GM18499 (cell line): ENCODE measurements around the gene NRGN.

Source experiments
- ATAC-seq: cut with Tn5 transposase; IDR thresholded peaks from one replicate; pipeline ENCODE4 v1.9.1; 2021; ENCODE audit warnings: moderate number of reproducible peaks; ENCODE audit not compliant: insufficient read depth, unreplicated experiment

The NRGN gene

DNA sequence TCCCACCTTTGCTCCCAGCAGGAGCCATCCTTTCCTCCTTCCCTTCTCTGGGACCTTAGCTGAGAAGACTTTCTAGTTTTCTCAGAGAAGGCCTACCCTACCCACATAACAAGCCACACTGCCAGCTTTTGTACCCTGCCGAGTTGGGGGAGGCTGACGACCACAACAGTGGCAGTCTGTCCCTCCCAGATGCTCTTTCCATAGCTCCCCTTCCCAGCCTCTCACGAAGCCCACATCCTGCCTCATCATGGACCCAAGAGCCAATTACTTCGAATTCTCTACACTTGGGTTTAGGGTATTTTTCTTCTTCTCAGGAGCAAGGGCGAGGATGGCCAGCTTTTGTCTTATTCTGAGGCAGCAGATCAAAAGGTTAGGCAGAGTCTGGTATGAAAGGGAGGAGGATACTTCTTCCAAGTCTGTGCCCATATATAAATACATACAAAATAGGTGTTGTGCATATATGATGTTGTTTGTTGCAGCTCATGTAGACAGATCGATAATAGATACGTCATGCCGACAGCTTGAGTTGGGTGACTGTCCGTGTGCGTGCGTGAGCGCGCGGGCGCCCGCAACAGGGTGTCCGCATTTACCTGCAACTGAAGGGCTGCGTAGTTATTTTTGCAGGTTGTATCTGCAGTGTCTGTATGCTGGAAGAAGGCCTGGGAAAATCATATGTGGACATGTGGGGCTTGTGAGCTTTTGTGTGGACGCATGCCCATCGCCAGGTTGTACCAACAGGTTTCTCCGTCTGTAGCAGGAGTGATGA lies 846 bp upstream of the NRGN start:
- ATAC-seq: no peak

DNA sequence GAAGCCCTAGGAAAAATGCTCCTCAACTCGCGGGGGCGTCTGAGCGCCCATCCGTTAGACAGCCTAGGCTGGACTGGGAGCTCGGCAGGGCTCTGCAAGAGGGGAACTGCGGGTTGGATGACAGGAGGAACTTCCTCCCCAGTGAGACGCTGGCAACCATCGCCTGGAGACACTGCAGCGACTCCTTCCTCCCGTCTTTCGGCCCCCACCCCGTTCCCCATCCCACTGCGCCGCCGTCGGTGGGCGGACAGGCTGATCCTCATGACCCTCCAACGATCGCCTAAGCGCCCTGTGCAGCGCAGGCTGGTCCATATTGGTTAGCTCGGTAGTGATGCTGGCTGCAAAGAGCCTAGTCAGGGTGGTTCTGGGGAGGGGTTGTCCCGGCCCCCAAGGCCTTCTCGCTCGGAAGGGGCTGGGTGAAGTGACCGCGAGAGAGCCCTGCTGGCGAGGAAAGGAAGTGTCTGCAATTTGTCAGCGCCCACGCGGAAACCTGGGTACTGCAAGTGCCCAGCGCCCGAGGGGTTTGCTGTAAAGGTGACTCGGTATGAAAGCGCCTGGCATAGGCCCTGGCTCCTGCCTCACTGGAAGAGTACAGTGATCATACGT lies 638 bp downstream of the NRGN start:
- ATAC-seq: no peak

DNA sequence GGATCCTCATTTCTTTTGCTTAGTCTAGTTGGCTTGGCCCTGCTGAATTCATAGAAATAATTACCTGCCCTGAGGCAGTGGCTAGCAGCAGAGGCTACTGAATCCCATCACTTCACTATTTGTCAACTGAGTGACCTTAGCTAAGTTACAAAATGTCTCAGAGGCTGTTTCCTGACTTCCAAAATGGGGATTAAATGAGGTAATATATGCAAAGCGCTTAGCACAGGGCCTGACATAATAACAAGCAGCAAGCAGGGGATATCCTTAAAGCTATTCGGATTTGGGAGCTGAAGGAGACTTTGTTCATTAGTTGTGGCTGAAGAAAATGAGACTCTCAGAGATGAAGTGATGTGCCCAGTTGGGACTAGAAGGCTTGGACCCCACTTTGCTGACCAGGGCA lies 2.8 kb downstream of the NRGN start:
- ATAC-seq: no peak

DNA sequence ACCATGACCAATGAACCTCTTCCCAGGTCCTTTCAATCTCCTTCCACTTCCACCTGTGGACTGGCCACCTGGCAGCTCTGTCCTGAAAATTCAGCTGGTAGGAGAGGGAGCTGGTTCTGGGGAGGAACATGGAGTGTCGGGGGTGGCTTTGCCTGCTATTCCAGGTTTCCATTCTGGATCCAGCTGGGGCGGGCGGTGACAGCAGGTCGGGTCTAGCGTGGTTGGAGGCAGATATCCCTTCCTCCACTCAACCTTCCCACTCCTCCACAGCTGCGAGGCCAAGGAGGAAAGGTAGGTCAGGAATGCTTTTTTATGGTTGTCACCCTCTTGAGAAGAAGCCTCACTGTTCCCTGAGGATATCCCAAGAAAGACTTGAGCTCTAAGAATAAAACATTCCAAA lies 3.3 kb downstream of the NRGN start:
- ATAC-seq: no peak

DNA sequence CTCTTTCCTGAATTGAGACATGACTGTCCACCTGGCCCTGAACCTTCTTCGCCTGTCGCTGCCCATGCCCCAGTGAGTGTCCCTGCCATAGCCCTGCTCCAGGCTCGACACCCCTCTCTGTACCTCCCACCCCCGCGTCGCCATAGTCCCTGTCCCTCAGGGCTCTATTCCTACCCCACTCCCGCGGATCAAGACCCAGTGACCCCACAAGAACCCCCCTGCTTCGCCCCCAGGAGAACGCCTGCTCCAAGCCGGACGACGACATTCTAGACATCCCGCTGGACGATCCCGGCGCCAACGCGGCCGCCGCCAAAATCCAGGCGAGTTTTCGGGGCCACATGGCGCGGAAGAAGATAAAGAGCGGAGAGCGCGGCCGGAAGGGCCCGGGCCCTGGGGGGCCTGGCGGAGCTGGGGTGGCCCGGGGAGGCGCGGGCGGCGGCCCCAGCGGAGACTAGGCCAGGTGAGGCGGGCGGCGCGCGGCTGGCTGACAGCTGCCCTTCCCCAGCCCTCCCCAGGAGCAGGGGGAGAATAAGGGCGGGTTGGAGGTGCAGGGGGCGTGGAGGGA lies 5.6 kb downstream of the NRGN start:
- no peak for ATAC-seq

DNA sequence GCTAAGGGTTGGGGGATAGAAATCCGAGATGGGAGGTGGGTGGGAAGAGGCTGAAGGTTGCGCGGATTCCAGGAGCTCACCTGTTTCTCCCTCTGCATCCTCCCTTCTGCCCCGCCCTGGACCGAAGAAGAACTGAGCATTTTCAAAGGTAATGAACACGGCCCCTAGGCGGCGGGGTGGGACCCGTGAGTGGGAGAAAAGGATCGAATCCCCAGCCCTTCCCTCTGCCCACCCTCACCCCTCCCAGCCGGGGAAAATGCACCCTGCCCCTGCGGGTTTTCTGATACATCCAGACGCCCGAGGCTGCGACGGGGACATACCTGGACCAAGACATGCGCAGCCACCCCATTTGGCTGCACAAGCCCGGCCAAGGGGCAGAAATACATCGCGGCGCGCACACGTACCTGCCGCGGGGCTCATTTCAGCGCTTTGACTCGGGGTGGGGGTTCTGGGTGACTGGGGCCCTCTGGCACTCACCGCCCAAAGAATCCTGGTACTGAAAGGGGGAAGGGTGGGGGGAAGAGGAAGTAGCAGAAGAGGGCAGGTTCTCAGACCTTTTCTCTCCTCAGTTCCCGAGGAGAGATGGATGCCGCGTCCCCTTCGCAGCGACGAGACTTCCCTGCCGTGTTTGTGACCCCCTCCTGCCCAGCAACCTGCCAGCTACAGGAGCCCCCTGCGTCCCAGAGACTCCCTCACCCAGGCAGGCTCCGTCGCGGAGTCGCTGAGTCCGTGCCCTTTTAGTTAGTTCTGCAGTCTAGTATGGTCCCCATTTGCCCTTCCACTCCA lies 6.3 kb downstream of the NRGN start:
- ATAC-seq: peak; percentile 0

DNA sequence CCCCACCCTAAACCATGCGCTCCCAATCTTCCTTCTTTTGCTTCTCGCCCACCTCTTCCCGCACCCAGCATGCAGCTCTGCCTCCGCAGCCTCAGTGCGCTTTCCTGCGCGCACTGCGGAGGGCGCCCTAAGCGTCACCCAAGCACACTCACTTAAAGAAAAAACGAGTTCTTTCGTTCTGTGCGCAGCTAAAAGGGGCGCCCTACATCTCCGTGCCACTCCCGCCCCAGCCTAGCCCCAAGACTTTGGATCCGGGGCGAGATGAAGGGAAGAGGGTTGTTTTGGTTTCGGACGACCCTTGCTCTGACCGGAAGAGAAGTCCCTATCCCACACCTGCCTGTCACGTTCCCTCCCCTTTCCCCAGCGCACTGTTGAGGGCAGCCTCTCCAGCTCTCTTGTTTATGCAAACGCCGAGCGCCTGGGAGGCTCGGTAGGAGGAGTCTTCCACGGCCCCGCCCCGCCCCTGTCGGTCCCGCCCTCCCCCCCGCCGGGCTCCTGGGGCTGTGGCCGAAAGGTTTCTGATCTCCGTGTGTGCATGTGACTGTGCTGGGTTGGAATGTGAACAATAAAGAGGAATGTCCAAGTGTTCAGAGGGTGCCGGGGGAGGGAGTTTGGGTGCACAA lies 7.0 kb downstream of the NRGN start:
- peak; percentile 80 for ATAC-seq

DNA sequence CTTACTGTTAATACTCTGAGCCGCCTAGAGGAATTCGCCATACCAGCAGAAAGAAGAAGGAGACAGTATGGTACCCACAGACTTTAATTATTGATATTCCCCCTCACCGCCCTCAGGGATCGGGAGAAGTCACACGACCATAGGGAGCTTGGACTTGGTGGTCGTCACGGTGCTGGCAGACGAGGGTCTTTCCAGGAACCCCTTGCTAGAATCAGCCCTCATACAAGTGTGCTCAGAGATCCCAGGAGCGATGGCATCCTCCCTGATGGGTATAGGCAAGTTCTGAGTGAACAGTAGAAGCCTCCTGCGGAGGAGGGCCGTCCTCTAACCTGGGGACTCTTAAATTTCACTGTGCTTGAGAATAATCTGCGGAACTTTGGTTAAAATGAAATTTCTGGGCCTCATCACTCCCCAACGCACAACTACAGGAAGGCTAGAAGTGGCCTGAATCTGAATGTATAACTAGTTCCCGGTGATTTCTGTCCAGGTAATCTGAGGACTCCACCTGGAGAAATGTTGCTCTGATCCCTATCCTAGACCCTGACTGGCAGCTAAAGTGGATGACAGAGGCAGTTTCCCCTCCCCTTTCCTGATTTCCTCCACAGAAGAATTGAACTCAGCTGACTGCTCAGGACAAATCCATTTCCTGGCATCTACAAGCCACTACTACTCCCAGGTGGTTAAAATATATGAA lies 7.8 kb downstream of the NRGN start:
- no peak for ATAC-seq

DNA sequence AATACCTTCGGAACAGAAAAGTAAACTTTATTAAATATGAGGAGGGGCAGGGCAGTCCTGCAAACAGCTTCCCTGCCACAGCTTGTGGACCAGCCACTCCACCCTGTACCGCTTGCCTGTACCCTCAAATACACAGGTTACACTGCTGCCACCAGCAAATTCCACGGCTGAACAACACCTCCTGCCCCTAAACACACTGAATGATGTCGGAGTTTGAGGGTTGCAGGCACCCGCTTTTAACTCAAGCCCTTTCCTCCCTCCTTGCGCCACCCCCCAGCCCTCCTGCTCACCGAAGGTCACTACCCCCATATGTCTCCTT lies 8.3 kb downstream of the NRGN start:
- no peak for ATAC-seq

DNA sequence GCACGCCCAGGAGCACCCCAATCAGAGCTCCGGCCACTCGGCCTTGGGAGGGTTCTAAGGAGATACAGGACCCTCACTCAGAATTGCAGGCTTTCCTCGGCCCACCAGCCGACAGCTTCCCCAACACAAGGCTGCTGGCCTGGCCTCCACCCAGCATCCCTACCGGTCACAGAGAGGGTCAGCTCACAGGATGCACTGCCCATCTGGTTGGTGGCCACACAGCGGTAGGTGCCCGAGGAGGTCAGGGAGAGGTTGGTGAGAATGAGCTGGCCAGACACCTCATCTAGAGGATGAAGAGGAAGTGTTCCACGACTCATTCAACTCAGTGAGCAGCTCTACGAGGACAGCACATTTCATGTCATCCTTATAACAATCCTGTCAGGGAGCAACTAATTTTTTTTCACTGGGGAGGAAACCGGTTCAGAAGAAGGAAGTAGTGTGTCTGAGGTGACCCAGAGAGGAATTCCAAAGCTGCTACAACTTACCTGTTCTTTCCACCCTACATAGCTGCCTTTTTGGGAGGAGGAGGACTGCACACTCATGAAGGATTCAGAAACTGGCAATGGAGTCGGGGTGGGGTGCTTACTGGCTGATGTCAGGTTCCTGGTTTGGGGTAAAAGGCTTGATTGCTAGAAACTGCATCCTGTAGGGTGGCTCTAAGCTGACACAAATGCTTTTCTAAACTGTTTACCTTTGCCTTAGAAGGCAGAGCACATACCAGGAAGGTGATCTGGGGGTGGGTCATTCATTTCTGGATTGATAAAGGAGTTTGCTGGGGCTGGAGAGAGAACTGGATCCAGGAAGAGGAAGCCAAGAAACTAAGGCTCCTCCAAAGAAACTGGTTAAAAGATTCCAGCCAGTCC lies 9.0 kb downstream of the NRGN start:
- no peak for ATAC-seq

DNA sequence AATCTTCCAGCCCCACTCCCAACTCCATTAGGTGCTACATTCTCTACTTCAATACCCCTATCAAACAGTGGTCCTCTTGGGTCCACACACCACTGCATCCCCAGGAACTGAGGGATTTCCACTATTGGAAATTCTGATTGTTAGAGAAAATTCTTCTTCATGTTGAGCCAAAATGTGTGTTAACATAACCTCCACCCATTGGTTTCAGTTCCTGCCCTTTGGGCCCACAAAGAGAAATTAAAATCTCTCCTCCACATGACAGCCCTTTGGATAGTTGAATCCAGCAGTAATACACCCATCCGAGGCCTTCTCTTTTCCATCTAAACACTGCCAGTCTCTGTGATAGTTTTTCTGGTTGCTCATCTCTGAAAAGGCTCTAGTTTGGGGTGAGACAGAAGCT lies 10.2 kb downstream of the NRGN start:
- ATAC-seq: no peak

DNA sequence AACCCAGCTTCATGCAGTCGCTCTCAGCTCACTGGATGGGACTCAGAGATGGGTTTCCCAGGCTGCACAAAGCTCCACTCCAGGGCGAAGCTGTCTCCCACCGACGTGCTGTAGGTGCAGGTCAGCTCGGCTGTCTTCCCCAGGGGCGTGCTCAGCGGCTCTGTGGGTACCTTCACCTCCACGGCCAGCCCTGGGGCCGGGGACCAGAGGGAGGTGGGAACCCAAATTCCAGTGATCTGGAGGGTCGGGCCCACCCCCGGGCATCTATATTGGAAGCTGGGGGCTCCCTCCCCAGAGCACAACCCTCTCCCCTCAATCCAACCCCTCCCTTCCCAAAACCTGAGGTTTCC lies 11.6 kb downstream of the NRGN start:
- ATAC-seq: no peak

DNA sequence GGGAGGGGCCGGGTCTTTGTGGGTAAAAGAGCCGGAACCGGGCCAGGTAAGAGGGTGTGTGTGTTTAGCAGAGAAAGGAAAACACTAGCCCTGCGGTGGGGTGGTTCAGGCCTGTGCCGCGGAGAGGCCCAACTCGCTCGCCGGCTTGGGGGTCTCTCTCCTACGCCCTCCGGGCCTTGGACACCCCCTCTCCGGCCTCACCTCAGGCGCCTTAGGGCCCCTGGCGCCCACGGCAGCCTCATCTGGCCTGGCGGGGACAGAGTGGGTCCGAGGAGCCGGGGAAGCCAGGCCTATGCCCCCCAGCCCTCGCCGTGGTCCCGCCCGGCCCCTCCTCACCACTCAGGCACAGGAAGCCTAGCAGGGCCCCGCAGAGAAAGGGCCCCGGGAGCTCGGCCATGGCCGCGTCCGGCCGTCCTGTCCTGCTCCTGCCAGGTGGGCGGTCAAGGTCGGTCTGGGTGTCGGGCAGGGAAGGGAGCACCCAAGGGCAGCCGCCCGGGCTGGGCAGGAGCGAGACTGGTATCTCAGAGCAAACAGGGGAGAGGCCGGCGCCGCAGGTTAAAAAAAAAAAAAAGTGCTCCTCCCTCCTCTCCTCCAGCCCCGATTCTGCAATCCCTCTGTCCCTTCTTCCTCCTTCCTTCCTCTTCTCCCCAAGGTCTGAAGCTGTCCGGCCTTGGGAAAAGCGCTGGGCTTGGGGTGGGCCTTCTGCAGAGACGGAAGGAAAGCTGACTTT lies 12.2 kb downstream of the NRGN start, which contains the start of gene VSIG2:
VSIG2 (minus strand) TSS at position 515 of the 730 bp plus-strand sequence; CDS start at position 397, 118 bp downstream.
- ATAC-seq: no peak

DNA sequence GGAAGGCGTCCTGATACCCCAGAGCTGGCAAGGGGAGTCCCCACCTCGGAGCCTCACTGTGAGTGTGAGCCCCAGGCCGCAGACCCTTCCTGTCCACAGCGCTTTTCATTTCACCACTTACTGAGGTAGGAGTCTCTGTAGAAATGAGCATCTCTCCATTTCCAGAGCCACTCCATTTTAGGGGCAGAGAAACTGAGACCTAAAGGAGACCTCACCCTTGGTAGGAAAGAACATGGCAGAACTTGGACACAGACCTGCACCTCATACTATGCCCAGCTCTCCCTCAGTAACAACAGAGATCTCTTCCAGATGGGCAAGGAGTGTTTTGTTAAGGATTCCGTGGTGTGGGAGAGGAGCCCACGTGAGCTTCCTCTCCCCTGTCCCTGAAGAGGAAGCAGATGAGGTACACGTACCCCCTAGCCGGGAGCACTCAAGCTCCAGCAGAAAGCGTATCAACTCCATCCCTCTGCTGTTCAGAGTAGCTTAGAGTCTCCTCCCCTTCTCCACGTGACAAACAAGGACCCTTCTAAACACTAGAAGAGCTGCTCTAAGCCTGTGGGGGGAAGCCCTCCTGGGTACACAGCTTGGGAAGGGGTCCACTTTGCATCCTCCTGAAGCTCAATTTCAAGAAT lies 12.8 kb downstream of the NRGN start:
- ATAC-seq: no peak

DNA sequence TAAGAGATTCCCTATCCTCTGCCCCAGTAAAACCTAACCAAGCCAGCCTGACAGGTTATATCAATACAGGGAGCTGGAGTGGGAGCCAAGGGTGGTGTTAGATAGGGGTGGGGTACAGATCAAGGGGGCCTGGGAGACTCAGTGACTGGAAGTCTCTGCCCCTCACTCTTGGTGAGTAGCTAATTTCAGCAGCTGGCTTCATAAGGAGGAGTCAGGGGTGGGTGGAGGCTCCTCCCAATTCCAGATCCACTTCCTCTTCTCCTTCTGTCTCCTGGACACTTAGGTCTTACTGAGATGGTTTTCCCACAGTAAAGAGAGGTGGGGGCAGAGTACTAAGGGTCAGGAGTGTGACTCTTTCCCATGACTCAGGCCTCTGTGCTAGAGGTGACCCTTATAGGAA lies 13.5 kb downstream of the NRGN start:
- no peak for ATAC-seq

DNA sequence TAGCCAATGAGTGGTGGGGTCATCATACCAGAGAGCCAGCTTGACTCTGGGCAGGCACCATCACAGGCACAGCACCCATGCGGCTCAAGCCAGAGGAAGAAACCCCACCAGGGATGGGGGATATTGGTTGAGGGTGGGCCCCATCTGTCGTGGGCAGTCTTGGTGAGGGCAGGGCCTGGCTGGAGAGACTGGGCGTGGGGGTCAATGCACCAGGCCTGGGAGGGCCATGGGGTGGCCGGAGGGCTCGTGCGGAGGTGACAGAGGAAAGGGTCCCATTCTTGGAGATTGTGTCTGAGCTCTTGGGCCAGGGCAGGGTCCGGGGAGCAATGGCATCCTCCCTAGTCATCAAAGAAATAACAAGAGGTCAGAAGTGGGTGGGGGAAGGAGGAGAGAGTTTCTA lies 13.9 kb downstream of the NRGN start:
- no peak for ATAC-seq

DNA sequence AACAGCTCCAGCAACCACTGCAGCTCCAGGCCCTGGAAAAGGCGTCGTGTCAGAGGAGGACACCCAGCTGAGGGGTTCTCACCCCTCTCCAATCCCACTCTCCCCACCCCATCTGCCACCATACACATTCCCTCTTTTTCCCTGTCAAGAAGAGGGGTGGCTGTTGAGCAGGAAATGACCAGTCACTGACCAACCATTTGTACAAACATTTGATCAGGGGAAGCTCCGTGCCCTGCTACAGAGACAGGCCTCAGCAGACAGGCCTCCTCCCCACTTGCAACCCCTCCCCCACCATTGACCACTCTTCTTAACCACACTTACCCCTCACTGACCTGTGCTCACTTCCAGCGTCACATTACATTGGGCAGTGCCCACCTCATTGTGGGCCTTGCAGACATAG lies 14.6 kb downstream of the NRGN start:
- no peak for ATAC-seq

DNA sequence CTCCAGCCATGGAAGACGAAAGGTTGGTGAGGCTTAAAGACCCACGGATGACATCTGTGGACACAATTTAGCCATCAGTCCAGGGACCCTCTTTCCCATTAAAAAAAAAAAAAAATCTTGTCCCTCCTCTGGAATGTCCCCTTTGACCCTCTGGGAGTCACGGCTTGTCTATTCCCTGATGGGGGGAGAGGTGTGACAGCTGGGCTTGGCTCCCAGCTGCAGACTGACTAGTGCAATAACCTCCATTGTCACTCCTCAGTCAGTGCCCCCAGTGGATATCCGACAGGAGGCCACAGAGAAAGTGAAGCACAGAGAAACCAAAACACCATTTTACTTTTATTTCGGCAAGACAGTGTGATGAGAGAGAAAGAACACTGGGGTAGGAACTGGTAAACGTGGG lies 15.0 kb downstream of the NRGN start:
- no peak for ATAC-seq
